HG03460 (cell line): ENCODE measurements around the gene HDAC8.
"Not testable (repeated sequence)": the region's sequence is repeated elsewhere in the genome, so short reads cannot be mapped to it uniquely, and the experiment has no call there.

ENCODE experiments used
- ATAC-seq: cut with Tn5 transposase; IDR thresholded peaks from one replicate; pipeline ENCODE4 v1.9.1; 2021; ENCODE audit not compliant: unreplicated experiment

Gene HDAC8

GRCh38 chrX:72326605-72327300 lies 245.9 kb downstream of the HDAC8 start:
- no peak for ATAC-seq

- not testable (repeated sequence) for ATAC-seq
Measured at GRCh38 chrX:72319651-72320050, 253.0 kb downstream of the HDAC8 start.

GRCh38 chrX:72317139-72317538 lies 255.5 kb downstream of the HDAC8 start:
- no peak for ATAC-seq

- ATAC-seq, result no peak
Measured at GRCh38 chrX:72316408-72317110, 256.1 kb downstream of the HDAC8 start.

GRCh38 chrX:72314881-72315280 lies 257.8 kb downstream of the HDAC8 start:
- no peak for ATAC-seq

GRCh38 chrX:72313707-72314641 lies 258.7 kb downstream of the HDAC8 start:
- no peak for ATAC-seq

GRCh38 chrX:72312311-72312940 lies 260.2 kb downstream of the HDAC8 start:
- no peak for ATAC-seq

GRCh38 chrX:72309297-72310071 lies 263.2 kb downstream of the HDAC8 start:
- no peak for ATAC-seq

GRCh38 chrX:72308566-72309296 lies 263.9 kb downstream of the HDAC8 start:
- no peak for ATAC-seq

GRCh38 chrX:72308209-72308565 lies 264.5 kb downstream of the HDAC8 start:
- ATAC-seq, result no peak

- no peak for ATAC-seq
Measured at GRCh38 chrX:72307646-72308051, 265.0 kb downstream of the HDAC8 start.

- no peak for ATAC-seq
Measured at GRCh38 chrX:72306851-72307645, 265.6 kb downstream of the HDAC8 start.

- no peak for ATAC-seq
Measured at GRCh38 chrX:72306085-72306801, 266.4 kb downstream of the HDAC8 start.

- ATAC-seq, result no peak
Measured at GRCh38 chrX:72305286-72306084, 267.2 kb downstream of the HDAC8 start, which contains the start of gene CITED1. CITED1 (minus strand) TSS chrX:72305914; CDS start chrX:72302869, 3,045 bp downstream.

- ATAC-seq, result no peak
Measured at GRCh38 chrX:72304877-72305276, 267.8 kb downstream of the HDAC8 start.

GRCh38 chrX:72301781-72302180 lies 270.9 kb downstream of the HDAC8 start:
- no peak for ATAC-seq

- ATAC-seq, result no peak
Measured at GRCh38 chrX:72299891-72300630, 272.6 kb downstream of the HDAC8 start.
